Testis (tissue), 3 donors: ENCODE measurements around the gene SH3GL1. TPM values are rescaled to one million over a fixed set of nuclear protein-coding genes. Genes with fewer than 3 reads are reported as not detected.
A peak's percentile ranks its signal among the peaks of the same experiment; 100 is the strongest.
"Not testable (repeated sequence)": the region's sequence is repeated elsewhere in the genome, so short reads cannot be mapped to it uniquely, and the experiment has no call there.

Experiments
- DNase-seq: peaks from one replicate; pipeline ENCODE4 v3.0.0-alpha.2; 2019
- H3K27ac ChIP-seq, 2 donors: fragments of 200-600 bp; sonication (generic); one replicate each; pipeline ENCODE4 v1.5.1; 2019
- H3K27me3 ChIP-seq: fragments of 200-600 bp; sonication (generic); one replicate; pipeline ENCODE4 v1.5.1; 2019
- H3K36me3 ChIP-seq: fragments of 200-600 bp; sonication (generic); one replicate; pipeline ENCODE4 v1.5.1; 2017; ENCODE audit warnings: low read depth; ENCODE audit errors: missing control alignments
- H3K4me1 ChIP-seq: fragments of 200-600 bp; sonication (generic); one replicate; pipeline ENCODE4 v1.5.1; 2019
- H3K4me3 ChIP-seq, 2 donors: fragments of 200-600 bp; sonication (generic); one replicate each; pipeline ENCODE4 v1.5.1; 2017 to 2019
- H3K9me3 ChIP-seq: fragments of 200-600 bp; sonication (generic); one replicate; pipeline ENCODE4 v1.5.1; 2017
- CTCF ChIP-seq, 3 experiments: fragments of 450-650 bp in 2 of 3; fragments of 200-600 bp in 1 of 3; sonication (generic) in 1 of 3; IDR thresholded peaks; one replicate each; pipeline ENCODE4 v1.5.1; 2016 to 2019; ENCODE audit warnings: antibody characterized with exemption in 3 of 3, mild to moderate bottlenecking in 2 of 3, moderate library complexity in 1 of 3
- POLR2A ChIP-seq: fragments of 450-650 bp; IDR thresholded peaks from one replicate; pipeline ENCODE4 v1.6.1; 2017; ENCODE audit warnings: antibody characterized with exemption, mild to moderate bottlenecking, moderate library complexity
- WGBS, 2 donors: methylation state at CpG; one replicate each; pipeline ENCODE4 v1.1.5; 2018; 5-methylcytosine and 5-hydroxymethylcytosine counted together
- intact Hi-C: fragments of 100-400 bp; cut with DNase I; formaldehyde crosslinking; loops from one replicate; pipeline ENCODE4 v1.15.1; 2023; ENCODE audit warnings: low total_unique reads
- polyA plus RNA-seq: library from polyadenylated mRNA; stranded (reverse); fragments of 350-450 nt; fragmentation: Illumina TruSeq; extraction: RNeasy Lipid Tissue Mini Kit (QIAGEN cat#74804); gene quantifications from one replicate; pipeline ENCODE4 v1.2.3, GENCODE V29; 2014; ENCODE audit warnings: low read depth, low replicate concordance; ENCODE audit not compliant: insufficient read depth
- total RNA-seq, 2 donors: library from RNA; depleted of rRNA; stranded (reverse); fragments of >200 nt; gene quantifications; one replicate each; pipeline ENCODE4 v1.2.3, GENCODE V29; 2016

Gene SH3GL1
- total and polyA plus RNA-seq, 3 donors from 2014 or later: 41.6 to 53.4 (median 47.3) TPM

- TF ChIP-seq CTCF (IDR thresholded peaks at IDR 0.05) (no peak), POLR2A (no peak)
- no peak for DNase-seq
- no peak overlapping the region for H3K27ac ChIP-seq
- intact Hi-C loops: no loop called here
- 93 to 95% methylated on average over 7 of the region's 7 CpGs for WGBS, 2 donors
- no peaks in the 10 kb centered on the region for H3K36me3 ChIP-seq
- H3K27me3 ChIP-seq: no peaks in the 10 kb centered on the region
- peaks cover 7% of the 10 kb centered on the region for H3K4me1 ChIP-seq
- H3K9me3 ChIP-seq: no peaks in the 10 kb centered on the region
- no peak overlapping the region for H3K4me3 ChIP-seq
Observed at GRCh38 chr19:4334929-4335570, 65.3 kb downstream of the SH3GL1 start.

DNA sequence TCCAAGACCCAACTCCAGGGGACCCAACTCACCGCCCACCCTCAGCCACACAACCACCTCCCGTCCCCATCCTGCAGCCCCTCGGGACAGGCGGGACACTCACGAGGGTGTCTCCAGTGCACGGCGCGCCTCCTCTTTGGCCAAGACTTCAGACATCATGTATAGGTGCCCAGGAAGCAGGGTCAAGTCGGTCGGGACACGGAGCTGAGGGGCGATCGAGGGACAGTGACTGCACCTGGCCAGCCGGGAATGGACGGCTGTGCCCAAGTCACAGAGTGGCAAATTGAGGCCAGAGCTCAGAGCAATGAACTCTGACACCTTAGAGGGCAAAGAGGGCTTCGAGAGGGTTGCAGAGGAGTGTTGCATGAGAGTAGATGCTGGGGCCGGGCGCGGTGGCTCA, 70.5 kb downstream of the SH3GL1 start:
- no peaks in the 10 kb centered on the region for H3K27me3 ChIP-seq
- peaks cover 4% of the 10 kb centered on the region for H3K4me1 ChIP-seq
- no peak for DNase-seq
- no peaks in the 10 kb centered on the region for H3K9me3 ChIP-seq
- TF ChIP-seq POLR2A (no peak), CTCF (IDR thresholded peaks at IDR 0.05) (no peak)
- H3K4me3 ChIP-seq: no peak overlapping the region
- WGBS, 2 donors: 83 to 88% methylated on average over 13 to 19 of the region's 19 CpGs
- no peaks in the 10 kb centered on the region for H3K36me3 ChIP-seq
- intact Hi-C loops: no loop called here
- H3K27ac ChIP-seq: no peak overlapping the region

GRCh38 chr19:4328991-4329681, 71.2 kb downstream of the SH3GL1 start:
- DNase-seq, H3K4me1 ChIP-seq, intact Hi-C loops, H3K27ac ChIP-seq, H3K36me3 ChIP-seq, H3K27me3 ChIP-seq, H3K9me3 ChIP-seq: not testable (repeated sequence)
- 30 to 58% methylated on average over 33 to 35 of the region's 35 CpGs for WGBS, 2 donors
- H3K4me3 ChIP-seq: peak overlapping the region; percentile 35 to 55

- Histone ChIP-seq H3K4me1 (peaks cover 4% of the 10 kb centered on the region), H3K36me3 (no peaks in the 10 kb centered on the region), H3K9me3 (no peaks in the 10 kb centered on the region), H3K27ac (no peak overlapping the region), H3K27me3 (no peaks in the 10 kb centered on the region), H3K4me3 (peak overlapping the region; percentile 46 to 55)
- WGBS, 2 donors: 0 to 2% methylated on average over 33 to 49 of the region's 49 CpGs
- TF ChIP-seq POLR2A: no peak
- no peak for TF ChIP-seq CTCF (IDR thresholded peaks at IDR 0.05)
- intact Hi-C loops: no loop called here
- peak; percentile 89 for DNase-seq
Observed at GRCh38 chr19:4328243-4328990, 71.9 kb downstream of the SH3GL1 start.

DNA sequence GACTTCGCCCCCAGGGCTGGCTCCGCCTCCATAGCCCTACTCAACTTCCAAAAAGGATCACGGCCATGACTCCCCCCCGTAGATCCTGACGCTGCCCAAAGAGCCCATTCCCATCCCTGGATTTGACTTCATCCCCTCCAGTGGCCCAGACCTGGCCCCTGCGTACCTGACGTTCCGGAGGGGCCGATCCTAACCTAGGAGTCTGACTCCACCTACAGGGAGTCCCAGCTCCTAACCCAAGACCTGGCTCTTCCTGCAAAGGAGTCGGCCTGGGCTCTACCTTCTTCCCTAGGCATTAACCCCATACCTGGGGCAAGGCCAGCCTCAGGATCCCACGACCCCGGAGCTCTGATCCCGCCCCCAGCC, 72.5 kb downstream of the SH3GL1 start:
- Histone ChIP-seq H3K9me3 (no peaks in the 10 kb centered on the region), H3K4me1 (peaks cover 4% of the 10 kb centered on the region), H3K27ac (no peak overlapping the region), H3K4me3 (peak overlapping the region; percentile 46 to 55), H3K27me3 (no peaks in the 10 kb centered on the region), H3K36me3 (no peaks in the 10 kb centered on the region)
- intact Hi-C loops: no loop called here
- TF ChIP-seq CTCF (IDR thresholded peaks at IDR 0.05) (no peak), POLR2A (no peak)
- 7 to 15% methylated on average over 10 to 13 of the region's 13 CpGs for WGBS, 2 donors
- no peak for DNase-seq
